ENCODE results near the gene EMX1. TPM values are rescaled to one million over a fixed set of nuclear protein-coding genes. Genes with fewer than 3 reads are reported as not detected.
A peak's percentile ranks its signal among the peaks of the same experiment; 100 is the strongest.

The EMX1 gene
- total and polyA plus RNA-seq, 2 of the 13 experiments (the other 11 are each of a cell fraction or from before 2014, with no cell fraction given), result 0.62 to 4.9 TPM

- no peak for TF ChIP-seq ZNF362 (CRISPR knock-in tag; IDR thresholded peaks at IDR 0.05; ENCODE audit: borderline replicate concordance)
- peak; percentile 36; the same call in 1 of the 2 replicates for TF ChIP-seq TBX2 (CRISPR knock-in tag; IDR thresholded peaks at IDR 0.05; ENCODE audit: borderline replicate concordance)
- TF ChIP-seq TARDBP (CRISPR knock-in tag; IDR thresholded peaks at IDR 0.05), result 0 out of 2 replicates have a peak, but pooled peaks have one; percentile 39
- TF ChIP-seq XBP1 (CRISPR knock-in tag; IDR thresholded peaks at IDR 0.05), result no peak
- TF ChIP-seq ZNF251 (CRISPR knock-in tag; IDR thresholded peaks at IDR 0.05), result no peak
- TF ChIP-seq HNRNPK (IDR thresholded peaks at IDR 0.05; ENCODE audit: low read depth, low read length, poor library complexity, severe bottlenecking), result no peak
- no peak for TF ChIP-seq RELA (CRISPR knock-in tag; IDR thresholded peaks at IDR 0.05)
- TF ChIP-seq TRAFD1 (CRISPR knock-in tag; IDR thresholded peaks at IDR 0.05; ENCODE audit: borderline replicate concordance), result no peak
- TF ChIP-seq SMAD1 (CRISPR knock-in tag; IDR thresholded peaks at IDR 0.05; ENCODE audit: borderline replicate concordance, low read depth), result no peak
- TF ChIP-seq AGO2 (optimal IDR thresholded peaks at IDR 0.05; ENCODE audit: low read depth, low read length), result no peak
- TF ChIP-seq ZNF674 (CRISPR knock-in tag; IDR thresholded peaks at IDR 0.05; ENCODE audit: low read depth), result no peak
- TF ChIP-seq ZNF891 (CRISPR knock-in tag; IDR thresholded peaks at IDR 0.05), result peak; percentile 78; the same call in 1 of the 2 replicates
- 0 out of 2 replicates have a peak, but pooled peaks have one; percentile 37 for TF ChIP-seq ZNF280B (CRISPR knock-in tag; IDR thresholded peaks at IDR 0.05; ENCODE audit: borderline replicate concordance)
- TF ChIP-seq CTCF (CRISPR knock-in tag; IDR thresholded peaks at IDR 0.05), result peak; percentile 93
- peak; percentile 78 for TF ChIP-seq STAG1 (CRISPR knock-in tag; IDR thresholded peaks at IDR 0.05)
- TF ChIP-seq ONECUT2 (CRISPR knock-in tag; IDR thresholded peaks at IDR 0.05), result no peak
- no peak for TF ChIP-seq ZNF501 (CRISPR knock-in tag; IDR thresholded peaks at IDR 0.05)
- peak; percentile 66; the same call in 1 of the 2 replicates for TF ChIP-seq ZNF839 (CRISPR knock-in tag; IDR thresholded peaks at IDR 0.05; ENCODE audit: borderline replicate concordance)
- TF ChIP-seq POLR2AphosphoS2 (IDR thresholded peaks at IDR 0.05; ENCODE audit: low read depth, low read length), result no peak
- no peak for TF ChIP-seq ZFAT (CRISPR knock-in tag; conservative IDR thresholded peaks at IDR 0.05)
- TF ChIP-seq XRCC5 (optimal IDR thresholded peaks at IDR 0.05; ENCODE audit: low read length), result peak; percentile 91
- TF ChIP-seq NFRKB (IDR thresholded peaks at IDR 0.05), result no peak
- TF ChIP-seq ADNP (CRISPR knock-in tag; IDR thresholded peaks at IDR 0.05), result no peak
- TF ChIP-seq ZNF607 (CRISPR knock-in tag; IDR thresholded peaks at IDR 0.05; ENCODE audit: borderline replicate concordance), result no peak
Observed at GRCh38 chr2:72973566-72974435, 56.5 kb downstream of the EMX1 start (continued).

Measured in HepG2 (cell line).